Measurements from ENCODE around the gene GJD4.

Gene GJD4

GRCh38 chr10:35631404-35631803, 26.3 kb downstream of the GJD4 start:
- Histone ChIP-seq H3K9me3 (ENCODE audit: low read length) (no peaks in the 10 kb centered on the region), H3K27me3 (ENCODE audit: insufficient read depth, low read length) (no peaks in the 10 kb centered on the region), H2AFZ (ENCODE audit: low read length) (no peak overlapping the region), H3K4me1 (ENCODE audit: insufficient read depth, low read length, severe bottlenecking) (no peaks in the 10 kb centered on the region), H3K4me3 (ENCODE audit: low read depth, low read length, poor library complexity, severe bottlenecking) (no peak overlapping the region), H3K9me2 (ENCODE audit: low read depth, low read length) (no peaks in the 10 kb centered on the region), H3K9ac (ENCODE audit: low read length) (no peak overlapping the region), H3F3A (ENCODE audit: insufficient read depth, low read length) (no peaks in the 10 kb centered on the region), H3K4me2 (ENCODE audit: low read length) (no peak overlapping the region), H3K79me2 (ENCODE audit: insufficient read depth, low read length) (no peaks in the 10 kb centered on the region), H4K20me1 (ENCODE audit: insufficient read depth, low read length) (no peaks in the 10 kb centered on the region), H3K27ac (ENCODE audit: low read depth, low read length, poor library complexity, severe bottlenecking) (no peak overlapping the region), H3K36me3 (ENCODE audit: insufficient read depth, low read length) (no peaks in the 10 kb centered on the region)
- TF ChIP-seq CTCF (IDR thresholded peaks at IDR 0.05; ENCODE audit: low read length) (no peak), EZH2 (IDR thresholded peaks at IDR 0.05; ENCODE audit: borderline replicate concordance, low read length) (no peak)

GRCh38 chr10:35632027-35632426, 26.9 kb downstream of the GJD4 start:
- no peaks in the 10 kb centered on the region for H3K27me3 ChIP-seq (ENCODE audit: insufficient read depth, low read length)
- no peak overlapping the region for H3K4me3 ChIP-seq (ENCODE audit: low read depth, low read length, poor library complexity, severe bottlenecking)
- no peaks in the 10 kb centered on the region for H3K9me2 ChIP-seq (ENCODE audit: low read depth, low read length)
- H3K27ac ChIP-seq (ENCODE audit: low read depth, low read length, poor library complexity, severe bottlenecking) = no peak overlapping the region
- no peaks in the 10 kb centered on the region for H3K36me3 ChIP-seq (ENCODE audit: insufficient read depth, low read length)
- no peaks in the 10 kb centered on the region for H3K79me2 ChIP-seq (ENCODE audit: insufficient read depth, low read length)
- no peak overlapping the region for H3K9ac ChIP-seq (ENCODE audit: low read length)
- TF ChIP-seq CTCF (IDR thresholded peaks at IDR 0.05; ENCODE audit: low read length) (peak; percentile 13; the same call in 1 of the 2 replicates), EZH2 (IDR thresholded peaks at IDR 0.05; ENCODE audit: borderline replicate concordance, low read length) (no peak)
- no peaks in the 10 kb centered on the region for H3F3A ChIP-seq (ENCODE audit: insufficient read depth, low read length)
- H3K4me2 ChIP-seq (ENCODE audit: low read length) = no peak overlapping the region
- no peaks in the 10 kb centered on the region for H3K9me3 ChIP-seq (ENCODE audit: low read length)
- no peaks in the 10 kb centered on the region for H3K4me1 ChIP-seq (ENCODE audit: insufficient read depth, low read length, severe bottlenecking)
- no peaks in the 10 kb centered on the region for H4K20me1 ChIP-seq (ENCODE audit: insufficient read depth, low read length)
- H2AFZ ChIP-seq (ENCODE audit: low read length) = no peak overlapping the region

- Histone ChIP-seq H3K4me2 (ENCODE audit: low read length) (no peak overlapping the region), H3K9me2 (ENCODE audit: low read depth, low read length) (no peaks in the 10 kb centered on the region), H3F3A (ENCODE audit: insufficient read depth, low read length) (no peaks in the 10 kb centered on the region), H3K27ac (ENCODE audit: low read depth, low read length, poor library complexity, severe bottlenecking) (no peak overlapping the region), H3K36me3 (ENCODE audit: insufficient read depth, low read length) (no peaks in the 10 kb centered on the region), H3K9me3 (ENCODE audit: low read length) (no peaks in the 10 kb centered on the region), H3K27me3 (ENCODE audit: insufficient read depth, low read length) (no peaks in the 10 kb centered on the region), H2AFZ (ENCODE audit: low read length) (no peak overlapping the region), H3K9ac (ENCODE audit: low read length) (no peak overlapping the region), H3K79me2 (ENCODE audit: insufficient read depth, low read length) (no peaks in the 10 kb centered on the region), H4K20me1 (ENCODE audit: insufficient read depth, low read length) (no peaks in the 10 kb centered on the region), H3K4me1 (ENCODE audit: insufficient read depth, low read length, severe bottlenecking) (no peaks in the 10 kb centered on the region), H3K4me3 (ENCODE audit: low read depth, low read length, poor library complexity, severe bottlenecking) (no peak overlapping the region)
- TF ChIP-seq EZH2 (IDR thresholded peaks at IDR 0.05; ENCODE audit: borderline replicate concordance, low read length) (no peak), CTCF (IDR thresholded peaks at IDR 0.05; ENCODE audit: low read length) (no peak)
Observed at GRCh38 chr10:35633006-35633980, 28.2 kb downstream of the GJD4 start.
